ENCODE measurements around the gene GDF11. TPM values are rescaled to one million over a fixed set of nuclear protein-coding genes. Genes with fewer than 3 reads are reported as not detected.

GDF11 gene
- 14.2 and 15.2 TPM in 2 replicates for total RNA-seq

- H3K27ac Mint-ChIP-seq = peak within 1 kb of the TSS; percentile 60
- peak within 1 kb of the TSS; percentile 92 for H3K4me3 Mint-ChIP-seq
- H3K27me3 Mint-ChIP-seq (ENCODE audit: insufficient read depth) = peaks cover 3% of the 10 kb centered on the region
- H3K9me3 Mint-ChIP-seq = no peaks in the 10 kb centered on the region
- peaks cover 8% of the 10 kb centered on the region for H3K36me3 Mint-ChIP-seq (ENCODE audit: low read depth)
- intact Hi-C loops (cut with micrococcal nuclease) = loop anchor here (1.0 to 2.0 kb wide), 5 partner anchors 14 to 197 kb away; partner anchors contain the start of genes CD63 and SARNP
- peak; percentile 73 for DNase-seq (ENCODE audit: low spot score)
- peaks cover 53% of the 10 kb centered on the region for H3K4me1 Mint-ChIP-seq (ENCODE audit: low read depth)
Observed at GRCh38 chr12:55742719-55743405, at the start of gene GDF11. Gene GDF11, plus strand, starts transcription at chr12:55743122. Its CDS starts 195 bp downstream, at chr12:55743317.

- Mint-ChIP-seq H3K27me3 (ENCODE audit: insufficient read depth) (peaks cover 8% of the 10 kb centered on the region), H3K36me3 (ENCODE audit: low read depth) (no peaks in the 10 kb centered on the region), H3K27ac (no peak overlapping the region), H3K9me3 (no peaks in the 10 kb centered on the region), H3K4me1 (ENCODE audit: low read depth) (no peaks in the 10 kb centered on the region), H3K4me3 (no peak overlapping the region)
- intact Hi-C loops (cut with micrococcal nuclease) = no loop called here
- no peak for DNase-seq (ENCODE audit: low spot score)
Observed at GRCh38 chr12:55693323-55694187, 49.4 kb upstream of the GDF11 start.

- no peak overlapping the region for H3K4me3 Mint-ChIP-seq
Observed at GRCh38 chr12:55694188-55694515, 48.8 kb upstream of the GDF11 start.

GRCh38 chr12:55694651-55695050 lies 48.3 kb upstream of the GDF11 start:
- DNase-seq (ENCODE audit: low spot score) = no peak
- H3K27me3 Mint-ChIP-seq (ENCODE audit: insufficient read depth) = peaks cover 8% of the 10 kb centered on the region
- no peaks in the 10 kb centered on the region for H3K9me3 Mint-ChIP-seq
- H3K4me3 Mint-ChIP-seq = no peak overlapping the region
- no peaks in the 10 kb centered on the region for H3K36me3 Mint-ChIP-seq (ENCODE audit: low read depth)
- no peaks in the 10 kb centered on the region for H3K4me1 Mint-ChIP-seq (ENCODE audit: low read depth)
- no peak overlapping the region for H3K27ac Mint-ChIP-seq
- intact Hi-C loops (cut with micrococcal nuclease) = no loop called here

More at GRCh38 chr12:55694188-55694515, 48.8 kb upstream of the GDF11 start:
- no peaks in the 10 kb centered on the region for H3K9me3 Mint-ChIP-seq
- peaks cover 8% of the 10 kb centered on the region for H3K27me3 Mint-ChIP-seq (ENCODE audit: insufficient read depth)
- intact Hi-C loops (cut with micrococcal nuclease) = no loop called here
- no peak overlapping the region for H3K27ac Mint-ChIP-seq
- no peak for DNase-seq (ENCODE audit: low spot score)
- no peaks in the 10 kb centered on the region for H3K36me3 Mint-ChIP-seq (ENCODE audit: low read depth)
- H3K4me1 Mint-ChIP-seq (ENCODE audit: low read depth) = no peaks in the 10 kb centered on the region

- Mint-ChIP-seq H3K4me3 (no peak overlapping the region), H3K9me3 (no peaks in the 10 kb centered on the region), H3K27ac (no peak overlapping the region), H3K4me1 (ENCODE audit: low read depth) (no peaks in the 10 kb centered on the region), H3K36me3 (ENCODE audit: low read depth) (no peaks in the 10 kb centered on the region), H3K27me3 (ENCODE audit: insufficient read depth) (peaks cover 8% of the 10 kb centered on the region)
- intact Hi-C loops (cut with micrococcal nuclease) = no loop called here
- no peak for DNase-seq (ENCODE audit: low spot score)
Observed at GRCh38 chr12:55695349-55695748, 47.6 kb upstream of the GDF11 start.

GRCh38 chr12:55696141-55696540 lies 46.8 kb upstream of the GDF11 start:
- H3K27me3 Mint-ChIP-seq (ENCODE audit: insufficient read depth) = peaks cover 6% of the 10 kb centered on the region

GRCh38 chr12:55696796-55697462 lies 46.0 kb upstream of the GDF11 start:
- H3K27me3 Mint-ChIP-seq (ENCODE audit: insufficient read depth) = peaks cover 5% of the 10 kb centered on the region
- H3K4me1 Mint-ChIP-seq (ENCODE audit: low read depth) = no peaks in the 10 kb centered on the region
- DNase-seq (ENCODE audit: low spot score) = no peak
- no peaks in the 10 kb centered on the region for H3K9me3 Mint-ChIP-seq
- H3K36me3 Mint-ChIP-seq (ENCODE audit: low read depth) = no peaks in the 10 kb centered on the region
- intact Hi-C loops (cut with micrococcal nuclease) = no loop called here
- no peak overlapping the region for H3K4me3 Mint-ChIP-seq
- H3K27ac Mint-ChIP-seq = no peak overlapping the region

More at GRCh38 chr12:55696141-55696540, 46.8 kb upstream of the GDF11 start:
- Mint-ChIP-seq H3K27ac (no peak overlapping the region), H3K36me3 (ENCODE audit: low read depth) (no peaks in the 10 kb centered on the region), H3K9me3 (no peaks in the 10 kb centered on the region), H3K4me1 (ENCODE audit: low read depth) (no peaks in the 10 kb centered on the region), H3K4me3 (no peak overlapping the region)
- DNase-seq (ENCODE audit: low spot score) = no peak
- intact Hi-C loops (cut with micrococcal nuclease) = no loop called here

GRCh38 chr12:55697686-55698085 lies 45.2 kb upstream of the GDF11 start:
- intact Hi-C loops (cut with micrococcal nuclease) = no loop called here
- H3K27me3 Mint-ChIP-seq (ENCODE audit: insufficient read depth) = peaks cover 5% of the 10 kb centered on the region

GRCh38 chr12:55698241-55698955 lies 44.5 kb upstream of the GDF11 start:
- no peaks in the 10 kb centered on the region for H3K9me3 Mint-ChIP-seq
- peaks cover 5% of the 10 kb centered on the region for H3K27me3 Mint-ChIP-seq (ENCODE audit: insufficient read depth)
- intact Hi-C loops (cut with micrococcal nuclease) = no loop called here
- H3K4me1 Mint-ChIP-seq (ENCODE audit: low read depth) = no peaks in the 10 kb centered on the region
- DNase-seq (ENCODE audit: low spot score) = no peak
- no peak overlapping the region for H3K27ac Mint-ChIP-seq
- no peaks in the 10 kb centered on the region for H3K36me3 Mint-ChIP-seq (ENCODE audit: low read depth)
- H3K4me3 Mint-ChIP-seq = no peak overlapping the region

More at GRCh38 chr12:55697686-55698085, 45.2 kb upstream of the GDF11 start:
- Mint-ChIP-seq H3K36me3 (ENCODE audit: low read depth) (no peaks in the 10 kb centered on the region), H3K4me3 (no peak overlapping the region), H3K27ac (no peak overlapping the region), H3K4me1 (ENCODE audit: low read depth) (no peaks in the 10 kb centered on the region), H3K9me3 (no peaks in the 10 kb centered on the region)
- DNase-seq (ENCODE audit: low spot score) = no peak

- H3K36me3 Mint-ChIP-seq (ENCODE audit: low read depth) = no peaks in the 10 kb centered on the region
- intact Hi-C loops (cut with micrococcal nuclease) = no loop called here
- H3K9me3 Mint-ChIP-seq = no peaks in the 10 kb centered on the region
- no peak for DNase-seq (ENCODE audit: low spot score)
- H3K4me1 Mint-ChIP-seq (ENCODE audit: low read depth) = no peaks in the 10 kb centered on the region
- H3K27ac Mint-ChIP-seq = no peak overlapping the region
- no peak overlapping the region for H3K4me3 Mint-ChIP-seq
- H3K27me3 Mint-ChIP-seq (ENCODE audit: insufficient read depth) = peaks cover 6% of the 10 kb centered on the region
Observed at GRCh38 chr12:55698965-55699364, 44.0 kb upstream of the GDF11 start.

GRCh38 chr12:55699471-55700055 lies 43.4 kb upstream of the GDF11 start:
- no peaks in the 10 kb centered on the region for H3K9me3 Mint-ChIP-seq
- H3K27ac Mint-ChIP-seq = no peak overlapping the region
- no peaks in the 10 kb centered on the region for H3K4me1 Mint-ChIP-seq (ENCODE audit: low read depth)
- H3K36me3 Mint-ChIP-seq (ENCODE audit: low read depth) = no peaks in the 10 kb centered on the region
- intact Hi-C loops (cut with micrococcal nuclease) = no loop called here
- peaks cover 7% of the 10 kb centered on the region for H3K27me3 Mint-ChIP-seq (ENCODE audit: insufficient read depth)
- H3K4me3 Mint-ChIP-seq = no peak overlapping the region
- no peak for DNase-seq (ENCODE audit: low spot score)

GRCh38 chr12:55700255-55701018 lies 42.5 kb upstream of the GDF11 start:
- Mint-ChIP-seq H3K27ac (no peak overlapping the region), H3K9me3 (no peaks in the 10 kb centered on the region), H3K36me3 (ENCODE audit: low read depth) (no peaks in the 10 kb centered on the region), H3K27me3 (ENCODE audit: insufficient read depth) (peaks cover 13% of the 10 kb centered on the region), H3K4me3 (no peak overlapping the region), H3K4me1 (ENCODE audit: low read depth) (no peaks in the 10 kb centered on the region)
- no peak for DNase-seq (ENCODE audit: low spot score)
- intact Hi-C loops (cut with micrococcal nuclease) = no loop called here

All from activated T-helper 1 cell treated with anti-CD3 and anti-CD28 coated beads, Interleukin-12 subunit alpha, Interleukin-12 subunit beta, Interleukin-2, Interleukin-4 antibody, amounts not matched to agents 30 ng/mL and 10 ng/mL and 1 ng/mL, durations not matched to agents 14 hours and 24 hours and 36 hours (primary cell).